ENCODE measurements around the gene GOLGA7B. TPM values are rescaled to one million over a fixed set of nuclear protein-coding genes. Genes with fewer than 3 reads are reported as not detected.

GOLGA7B gene
- total and polyA plus RNA-seq, 2 donors (not counting 1 experiment from before 2014, with no cell fraction given), result 0.01 TPM; not detected in 1

GRCh38 chr10:97844678-97845077 lies 5.0 kb upstream of the GOLGA7B start:
- H3K27ac ChIP-seq (ENCODE audit: low read length in 2 of 2), result no peak overlapping the region
- intact Hi-C loops (cut with micrococcal nuclease), result no loop called here
- H3K9me3 Mint-ChIP-seq (ENCODE audit: insufficient read depth), result no peaks in the 10 kb centered on the region
- H3K79me2 ChIP-seq (ENCODE audit: control insufficient read depth, insufficient read depth, low read length), result no peaks in the 10 kb centered on the region
- H3K4me2 ChIP-seq (replicated peaks; ENCODE audit: low read depth, low read length, poor library complexity, severe bottlenecking), result no peak overlapping the region
- TF ChIP-seq CTCF (IDR thresholded peaks at IDR 0.05) (no peak), EZH2 (IDR thresholded peaks at IDR 0.05; ENCODE audit: borderline replicate concordance, insufficient read depth, low read depth, low read length, poor library complexity, severe bottlenecking) (no peak)
- H3K4me3 ChIP-seq (ENCODE audit: control extremely low read depth in 1 of 5, extremely low read depth in 1 of 5, insufficient read depth in 1 of 5, low read depth in 2 of 5, low read length in 4 of 5), result no peak overlapping the region
- no peaks in the 10 kb centered on the region for H3K36me3 ChIP-seq (replicated peaks in 1 of 2; ENCODE audit: control extremely low read depth in 1 of 2, control insufficient read depth in 1 of 2, extremely low read depth in 1 of 2, insufficient read depth in 2 of 2, low read length in 1 of 2)
- ATAC-seq (ENCODE audit: low read depth) (no peak), DNase-seq (no peak)
- POLR2A ChIA-PET, result no interaction called here
- no peak overlapping the region for H2AFZ ChIP-seq (ENCODE audit: insufficient read depth, low read depth, low read length, poor library complexity, severe bottlenecking)
- peaks cover 21% of the 10 kb centered on the region for H3K27me3 Mint-ChIP-seq
- no peak overlapping the region for H3K9ac ChIP-seq (ENCODE audit: low read length)
- CTCF ChIA-PET, result no interaction called here
- 88% methylated on average over 3 of the region's 3 CpGs for WGBS (ENCODE audit: insufficient coverage)
- H3K4me3 Mint-ChIP-seq, result no peak overlapping the region
- H3K4me1 Mint-ChIP-seq, result peaks cover 5% of the 10 kb centered on the region
- peaks cover 0 to 20% (median 9%) of the 10 kb centered on the region in 4 experiments for H3K27me3 ChIP-seq (replicated peaks in 1 of 4; ENCODE audit: control extremely low read depth in 1 of 4, control insufficient read depth in 3 of 4, insufficient read depth in 4 of 4, low read length in 3 of 4)
- H4K20me1 ChIP-seq (ENCODE audit: control insufficient read depth, insufficient read depth, low read length, poor library complexity, severe bottlenecking), result no peaks in the 10 kb centered on the region
- peaks cover 0 to 3% (median 0%) of the 10 kb centered on the region in 3 donors for H3K9me3 ChIP-seq (ENCODE audit: control extremely low read depth in 1 of 3, control insufficient read depth in 2 of 3, insufficient read depth in 1 of 3, low read length in 2 of 3)
- peaks cover 4 to 5% of the 10 kb centered on the region in 2 donors for H3K4me1 ChIP-seq (ENCODE audit: control insufficient read depth in 2 of 2, insufficient read depth in 2 of 2, low read length in 2 of 2)
- no peak overlapping the region for H3K27ac Mint-ChIP-seq

GRCh38 chr10:97849103-97849686 lies 448 bp upstream of the GOLGA7B start:
- DNase-seq (no peak), ATAC-seq (ENCODE audit: low read depth) (peak; percentile 32)
- no peak for TF ChIP-seq EZH2 (IDR thresholded peaks at IDR 0.05; ENCODE audit: borderline replicate concordance, insufficient read depth, low read depth, low read length, poor library complexity, severe bottlenecking)
- no peak for TF ChIP-seq CTCF (IDR thresholded peaks at IDR 0.05)
- H3K79me2 ChIP-seq (ENCODE audit: control insufficient read depth, insufficient read depth, low read length), result no peaks in the 10 kb centered on the region
- peaks cover 13 to 25% of the 10 kb centered on the region in 2 donors for H3K4me1 ChIP-seq (ENCODE audit: control insufficient read depth in 2 of 2, insufficient read depth in 2 of 2, low read length in 2 of 2)
- peaks cover 0 to 3% (median 0%) of the 10 kb centered on the region in 3 donors for H3K9me3 ChIP-seq (ENCODE audit: control extremely low read depth in 1 of 3, control insufficient read depth in 2 of 3, insufficient read depth in 1 of 3, low read length in 2 of 3)
- H4K20me1 ChIP-seq (ENCODE audit: control insufficient read depth, insufficient read depth, low read length, poor library complexity, severe bottlenecking), result no peaks in the 10 kb centered on the region
- ChIA-PET POLR2A (no interaction called here), CTCF (no interaction called here)
- H3K27me3 ChIP-seq (replicated peaks in 1 of 4; ENCODE audit: control extremely low read depth in 1 of 4, control insufficient read depth in 3 of 4, insufficient read depth in 4 of 4, low read length in 3 of 4), result peaks cover 0 to 42% (median 24%) of the 10 kb centered on the region in 4 experiments
- 1% methylated on average over 16 of the region's 16 CpGs for WGBS (ENCODE audit: insufficient coverage)
- intact Hi-C loops (cut with micrococcal nuclease), result no loop called here
- Mint-ChIP-seq H3K27ac (peak overlapping the region; percentile 7), H3K4me3 (peak overlapping the region; percentile 90), H3K27me3 (peaks cover 34% of the 10 kb centered on the region), H3K4me1 (peaks cover 10% of the 10 kb centered on the region), H3K9me3 (ENCODE audit: insufficient read depth) (no peaks in the 10 kb centered on the region)
- H3K9ac ChIP-seq (ENCODE audit: low read length), result peak overlapping the region; percentile 71
- peak overlapping the region; percentile 78 for H3K4me2 ChIP-seq (replicated peaks; ENCODE audit: low read depth, low read length, poor library complexity, severe bottlenecking)
- peak overlapping the region; percentile 80 for H2AFZ ChIP-seq (ENCODE audit: insufficient read depth, low read depth, low read length, poor library complexity, severe bottlenecking)
- no peaks in the 10 kb centered on the region for H3K36me3 ChIP-seq (replicated peaks in 1 of 2; ENCODE audit: control extremely low read depth in 1 of 2, control insufficient read depth in 1 of 2, extremely low read depth in 1 of 2, insufficient read depth in 2 of 2, low read length in 1 of 2)
- H3K27ac ChIP-seq (ENCODE audit: low read length in 2 of 2), result no peak overlapping the region
- H3K4me3 ChIP-seq (ENCODE audit: control extremely low read depth in 1 of 5, extremely low read depth in 1 of 5, insufficient read depth in 1 of 5, low read depth in 2 of 5, low read length in 4 of 5), result peak overlapping the region in 4 of 5 experiments; percentile 48 to 73 (median 63)

All from B cell (primary cell).